ENCODE results near the gene CCDC57.

Gene CCDC57

DNA sequence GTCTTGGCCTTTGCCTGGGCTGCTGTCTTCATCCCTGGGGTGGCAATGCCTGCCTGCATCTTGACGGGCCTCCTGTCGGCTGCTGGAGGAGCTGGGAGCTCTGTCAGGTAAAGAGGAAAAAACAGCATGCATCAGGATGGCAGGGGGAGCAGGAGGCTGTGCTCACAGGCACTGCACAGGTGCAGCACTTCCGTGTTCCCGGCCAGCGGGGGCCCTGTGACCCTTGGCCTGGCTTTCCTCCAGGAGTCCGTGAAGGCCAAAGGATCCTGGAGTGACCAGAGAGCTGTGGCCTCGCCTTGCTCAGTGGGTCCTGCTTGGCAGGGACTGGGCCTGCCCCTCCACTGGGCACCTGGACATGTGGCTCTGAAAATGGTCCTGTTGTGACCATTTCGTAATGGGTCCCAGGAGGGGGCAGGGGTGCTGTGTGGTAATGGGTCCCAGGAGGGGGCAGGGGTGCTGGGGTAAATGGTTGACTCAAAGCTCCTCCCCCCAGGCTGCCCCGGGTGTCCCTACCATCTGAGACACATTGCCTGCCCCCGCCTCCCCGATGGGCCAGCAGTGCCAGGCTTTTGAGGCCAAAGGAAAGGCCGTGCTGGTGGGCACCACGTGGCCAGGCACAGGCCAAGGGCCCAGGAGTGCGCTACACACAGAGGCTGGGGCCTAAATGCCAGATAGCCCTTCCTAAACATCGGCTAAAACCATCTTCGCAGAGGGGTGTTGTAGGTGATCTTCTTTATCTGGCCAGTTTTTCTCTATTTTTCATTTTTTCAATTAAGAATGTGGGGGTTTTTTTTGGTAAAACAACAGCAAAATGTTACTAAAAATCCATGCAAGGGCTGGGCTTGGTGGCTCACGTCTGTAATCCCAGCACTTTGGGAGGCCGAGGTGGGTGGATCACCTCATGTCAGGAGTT is 110.6 kb downstream of the CCDC57 start:
- no peak for DNase-seq

DNA sequence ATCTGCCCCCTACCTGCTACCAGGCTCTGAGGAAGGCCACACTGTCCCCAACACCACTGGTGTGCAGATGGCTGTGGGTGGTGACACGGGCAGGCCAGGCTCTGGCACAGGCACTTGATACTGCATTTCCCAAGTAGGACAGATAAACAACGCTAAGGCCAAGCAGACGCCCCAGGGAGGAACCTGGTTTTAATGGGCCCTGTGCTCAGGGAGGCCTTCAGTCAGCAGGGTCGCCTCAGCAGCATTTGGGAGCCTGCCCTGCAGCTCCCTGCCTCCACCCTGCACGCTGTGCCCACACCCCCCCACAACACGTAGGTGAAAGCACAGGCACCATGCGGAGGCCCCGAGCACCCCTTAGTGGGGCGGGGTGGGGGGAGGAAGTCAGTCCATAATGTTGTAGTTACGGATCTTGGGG is 111.3 kb downstream of the CCDC57 start:
- no peak for DNase-seq

DNA sequence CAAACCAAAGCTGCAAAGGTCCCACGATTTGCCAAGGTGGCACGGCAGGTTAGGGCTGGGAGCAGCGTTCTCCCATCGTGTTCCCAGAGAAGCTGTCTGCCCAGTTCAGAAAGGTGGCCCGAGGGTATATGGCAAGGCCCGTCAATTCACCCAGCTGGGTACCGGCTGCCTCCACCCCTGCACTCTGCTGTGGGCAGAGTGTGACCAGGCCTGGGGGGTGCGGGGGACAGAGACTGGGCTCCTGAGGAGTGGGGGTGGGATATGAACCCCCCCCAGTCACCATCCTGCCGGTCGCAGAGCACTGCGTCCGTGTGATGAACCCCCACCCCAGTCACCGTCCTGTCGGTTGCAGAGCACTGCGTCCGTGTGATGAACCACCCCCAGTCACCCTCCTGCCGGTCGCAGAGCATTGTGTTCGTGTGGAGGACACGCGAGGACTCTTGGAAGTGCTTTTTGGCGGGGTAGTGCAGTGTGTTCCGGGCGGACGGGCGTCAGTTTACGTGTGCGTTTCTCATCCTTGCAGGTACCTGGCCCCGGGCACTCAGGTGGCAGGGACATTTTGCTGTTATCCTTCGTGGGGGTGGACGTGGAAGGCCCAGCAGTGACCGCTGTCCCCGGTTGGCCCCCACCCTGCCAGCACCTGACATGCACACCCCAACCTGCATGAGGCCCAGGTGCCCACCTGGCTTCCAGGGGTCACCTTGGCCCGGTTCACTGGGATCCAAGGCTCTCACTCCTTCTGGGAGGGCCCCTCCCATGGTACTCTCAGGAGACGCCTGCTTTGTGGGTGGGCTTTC is 111.9 kb downstream of the CCDC57 start:
- DNase-seq: no peak

DNA sequence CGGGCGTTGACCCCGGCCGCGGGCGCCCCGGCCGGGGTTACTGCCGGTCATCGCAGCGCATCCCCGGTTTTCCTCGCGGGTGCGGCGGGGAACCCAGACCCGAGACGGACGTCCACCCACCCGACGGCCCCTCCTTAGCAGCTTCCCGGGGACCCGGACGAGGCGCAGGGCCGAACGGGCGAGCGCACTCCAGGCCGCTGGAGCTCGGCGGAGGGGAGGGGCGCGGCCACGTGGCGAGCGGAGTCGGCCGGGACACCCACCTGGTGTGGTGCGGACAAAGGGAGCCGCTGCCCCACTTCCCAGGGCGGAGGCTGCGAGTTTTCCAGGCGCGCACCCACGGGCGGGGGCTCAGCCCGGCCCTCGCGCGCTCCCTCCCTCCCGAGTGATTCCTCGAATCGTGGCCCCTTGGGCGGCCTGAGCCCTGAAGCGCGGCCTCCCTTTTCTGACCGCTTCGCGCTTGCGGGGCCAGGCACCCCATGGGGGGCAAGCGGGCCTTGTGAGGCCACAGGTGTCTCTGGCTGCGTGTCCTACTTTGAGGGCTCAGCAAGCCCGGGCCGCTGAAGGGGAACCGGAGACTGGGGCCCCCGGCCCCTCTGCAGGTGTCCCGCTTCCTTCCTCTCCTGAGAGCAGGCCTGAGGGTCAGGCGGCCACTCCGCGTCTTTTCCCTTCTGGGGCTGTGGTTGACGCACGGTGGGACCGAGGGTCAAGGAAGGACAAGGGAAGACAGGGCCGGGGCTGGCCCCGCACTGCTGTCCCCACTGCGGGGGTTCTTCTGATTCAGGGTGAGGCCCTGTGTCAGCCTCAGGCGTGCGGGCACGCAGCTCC is 113.5 kb downstream of the CCDC57 start:
- no peak for DNase-seq

DNA sequence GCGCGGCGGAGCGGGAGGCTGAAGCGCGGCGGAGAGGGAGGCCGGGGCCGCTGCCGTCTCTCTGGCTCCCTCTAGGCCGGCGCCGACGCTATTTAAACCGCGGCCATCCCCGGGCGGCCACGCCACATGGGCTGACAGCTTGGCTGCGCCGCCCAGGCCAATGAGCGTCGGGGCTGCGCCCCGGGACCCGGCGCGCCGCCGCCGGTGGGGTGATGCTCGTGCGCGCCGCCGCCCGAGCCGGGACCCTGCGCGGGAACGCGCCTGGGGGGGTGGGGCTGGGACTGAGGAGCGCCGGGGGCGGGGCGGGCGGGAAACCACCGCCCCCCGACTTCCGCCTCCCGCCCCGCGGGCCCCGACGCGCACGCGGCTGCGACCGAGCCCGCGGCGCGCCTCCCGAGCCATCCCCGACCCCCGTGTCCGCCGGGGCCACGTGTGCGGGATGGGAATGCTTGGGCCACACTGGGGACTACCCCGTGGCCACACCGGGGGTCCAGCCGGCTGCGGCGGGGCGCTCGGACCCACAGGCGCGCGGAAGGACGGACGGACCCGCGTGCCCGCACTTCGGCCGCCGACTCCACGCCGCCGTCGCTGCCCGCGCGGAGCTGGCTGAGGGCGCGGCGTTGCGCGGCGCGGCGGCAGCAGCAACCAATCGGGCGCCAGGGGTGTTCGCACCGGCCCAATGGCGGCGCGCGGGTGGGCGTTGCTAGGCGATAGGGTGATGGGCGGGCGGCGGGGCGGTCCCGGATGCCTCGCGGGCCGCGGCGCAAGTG is 114.3 kb downstream of the CCDC57 start, which contains the start of gene FASN:
Gene FASN (minus strand): TSS at position 68 of the 770 bp plus-strand sequence. CDS start 1,791 bp downstream, outside the sequence.
- peak; percentile 45 for DNase-seq

DNA sequence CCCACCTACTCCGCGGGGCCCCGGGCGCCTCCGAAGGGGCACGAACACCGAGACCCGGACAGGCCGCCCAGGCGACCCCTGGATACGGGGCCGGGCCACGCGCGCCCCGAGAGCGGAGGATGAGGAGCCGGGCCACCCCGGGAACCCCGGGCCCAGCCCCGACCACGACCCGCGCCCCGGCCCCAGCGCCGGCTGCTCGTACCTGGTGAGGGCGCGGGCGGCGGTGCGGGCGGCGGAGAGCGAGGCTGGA is 114.8 kb downstream of the CCDC57 start:
- DNase-seq: no peak

DNA sequence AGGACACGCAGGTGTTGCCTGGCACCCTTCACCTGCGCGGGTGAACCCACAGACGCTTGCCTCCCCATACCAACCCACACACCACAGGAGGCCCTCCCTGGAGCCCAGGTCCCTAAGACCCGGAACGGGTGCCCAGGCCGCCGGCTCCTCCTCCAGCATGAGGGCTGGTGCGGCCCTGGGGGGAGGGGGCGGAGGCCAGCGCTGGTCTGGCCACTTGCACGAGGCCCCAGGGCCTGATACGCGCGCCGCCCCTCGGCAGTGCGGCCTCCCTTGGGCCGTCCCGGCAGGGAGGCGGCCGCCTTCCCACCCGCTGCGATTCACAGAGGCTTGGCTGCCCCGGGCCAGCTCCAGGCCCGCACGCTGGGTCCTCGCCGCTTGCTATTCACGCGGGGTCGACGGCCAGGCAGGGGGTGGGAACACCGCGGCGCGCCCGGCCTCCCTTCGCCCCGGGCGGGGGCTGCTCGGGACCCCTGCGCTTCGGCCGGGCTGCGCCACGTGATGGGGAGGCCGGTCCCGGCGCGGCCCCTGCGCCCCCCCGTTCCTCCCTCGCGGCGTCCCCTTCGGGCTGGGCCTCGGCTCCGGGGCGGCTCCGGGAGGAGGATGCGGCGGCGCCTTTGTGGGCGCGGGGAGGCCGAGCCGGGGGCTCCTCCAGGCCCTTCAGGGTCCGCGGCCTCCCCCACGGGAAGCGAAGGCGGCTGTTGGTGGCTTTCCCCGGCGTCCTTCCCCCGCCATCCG is 115.3 kb downstream of the CCDC57 start:
- no peak for DNase-seq

DNA sequence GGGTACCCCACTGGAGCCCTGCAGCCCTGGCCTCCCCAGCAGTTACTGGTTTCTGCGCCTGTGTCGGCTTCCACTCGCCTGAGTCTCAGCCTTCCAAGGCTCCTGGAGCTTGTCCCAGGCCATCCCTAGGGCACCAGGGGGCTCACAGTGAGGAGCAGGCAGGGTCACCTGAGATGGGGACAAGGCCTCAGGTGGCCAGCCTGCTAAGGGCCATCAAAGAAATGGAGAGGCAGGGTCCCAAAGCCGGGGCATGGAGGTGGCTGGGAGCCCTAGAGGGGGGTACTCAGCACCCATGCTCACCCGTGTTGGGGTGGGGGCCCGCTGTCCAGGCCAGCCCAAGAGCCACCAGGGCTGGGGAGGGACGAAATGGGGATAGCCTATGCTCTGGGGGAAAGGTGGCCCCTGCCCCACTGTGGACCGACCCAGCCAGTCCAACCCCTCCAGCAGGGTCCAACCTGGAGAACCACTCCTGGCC is 115.9 kb downstream of the CCDC57 start:
- no peak for DNase-seq

DNA sequence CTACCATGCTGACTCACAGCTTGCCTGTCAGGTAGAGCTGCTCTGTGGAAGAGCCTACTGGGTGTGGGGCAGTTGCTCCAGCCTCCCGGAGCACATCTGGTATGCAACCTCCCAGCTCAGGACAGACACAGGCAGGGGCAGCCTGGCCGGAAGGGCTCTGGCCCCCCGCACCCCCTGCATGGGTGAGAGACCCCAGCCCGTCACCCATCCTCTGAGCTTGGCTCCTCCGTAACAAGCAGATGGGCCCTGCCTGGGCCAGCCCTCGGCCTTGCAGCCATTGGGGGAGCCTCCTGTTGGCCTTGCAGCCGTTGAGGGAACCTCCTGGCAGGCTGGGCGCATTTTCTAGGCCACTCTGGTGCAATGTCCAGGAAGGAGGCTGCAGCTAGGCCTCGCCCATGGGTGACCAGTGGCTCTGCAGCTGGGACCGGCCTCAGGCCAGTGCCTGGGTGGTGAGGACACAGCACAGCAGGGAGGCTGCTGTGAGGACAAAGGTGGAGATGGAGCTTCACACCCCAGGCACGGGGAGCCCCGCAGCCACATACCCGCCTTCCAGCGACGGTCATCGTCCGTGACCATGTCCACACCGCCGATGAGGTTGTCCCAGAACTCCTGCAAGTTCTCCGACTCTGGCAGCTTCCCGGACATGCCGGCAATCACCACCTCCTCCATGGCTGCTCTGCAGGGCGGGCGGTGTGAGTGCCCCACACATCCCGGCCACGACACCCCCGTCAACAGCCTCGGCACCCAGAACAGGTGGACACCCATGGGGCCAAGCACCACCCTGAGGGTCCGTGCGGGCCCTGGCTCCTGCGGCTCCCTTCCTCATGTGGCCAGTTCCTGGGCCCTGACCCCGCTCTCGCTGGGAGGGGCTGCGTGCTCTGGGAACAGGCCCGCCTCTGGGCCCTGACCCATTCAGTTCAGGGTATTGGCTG is 116.6 kb downstream of the CCDC57 start:
- DNase-seq: no peak

DNA sequence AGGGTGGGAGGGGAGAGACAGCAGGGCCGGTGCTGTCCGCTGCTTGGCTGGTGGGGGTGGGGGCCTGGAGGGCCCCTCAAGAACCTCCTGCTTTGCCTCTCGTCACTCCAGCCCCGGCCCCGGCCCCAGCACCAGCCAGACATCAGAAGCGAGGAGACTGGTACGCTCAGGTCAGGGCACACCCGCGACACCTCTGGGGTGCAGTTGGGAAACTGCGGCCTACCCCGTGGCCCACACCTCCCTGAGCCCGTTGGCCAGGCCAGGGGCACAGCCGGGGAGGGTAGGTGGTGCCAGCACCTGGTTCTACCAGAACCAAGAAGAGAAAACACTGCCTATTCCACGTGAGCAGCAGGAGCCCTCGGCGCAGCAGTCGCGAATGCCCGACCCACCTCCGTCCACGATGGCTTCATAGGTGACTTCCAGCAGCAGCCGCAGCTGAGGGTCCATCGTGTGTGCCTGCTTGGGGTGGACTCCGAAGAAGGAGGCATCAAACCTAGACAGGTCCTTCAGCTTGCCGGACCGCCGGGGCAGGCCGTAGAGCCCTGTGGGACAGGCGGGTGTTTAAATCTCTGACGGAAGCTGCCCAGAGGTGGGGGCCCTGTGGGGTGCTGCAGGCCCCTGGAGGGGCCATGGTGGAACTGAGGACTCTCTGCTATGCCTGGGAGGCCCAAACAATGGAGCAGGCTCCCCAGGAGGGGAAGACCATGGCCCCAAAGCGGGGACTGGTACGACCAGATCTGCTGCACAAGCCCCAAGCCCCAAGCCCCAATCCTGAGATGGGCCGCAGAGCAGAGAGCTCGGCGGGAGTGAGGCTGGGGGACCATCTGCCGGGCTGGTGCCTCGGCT is 117.5 kb downstream of the CCDC57 start:
- DNase-seq: no peak

DNA sequence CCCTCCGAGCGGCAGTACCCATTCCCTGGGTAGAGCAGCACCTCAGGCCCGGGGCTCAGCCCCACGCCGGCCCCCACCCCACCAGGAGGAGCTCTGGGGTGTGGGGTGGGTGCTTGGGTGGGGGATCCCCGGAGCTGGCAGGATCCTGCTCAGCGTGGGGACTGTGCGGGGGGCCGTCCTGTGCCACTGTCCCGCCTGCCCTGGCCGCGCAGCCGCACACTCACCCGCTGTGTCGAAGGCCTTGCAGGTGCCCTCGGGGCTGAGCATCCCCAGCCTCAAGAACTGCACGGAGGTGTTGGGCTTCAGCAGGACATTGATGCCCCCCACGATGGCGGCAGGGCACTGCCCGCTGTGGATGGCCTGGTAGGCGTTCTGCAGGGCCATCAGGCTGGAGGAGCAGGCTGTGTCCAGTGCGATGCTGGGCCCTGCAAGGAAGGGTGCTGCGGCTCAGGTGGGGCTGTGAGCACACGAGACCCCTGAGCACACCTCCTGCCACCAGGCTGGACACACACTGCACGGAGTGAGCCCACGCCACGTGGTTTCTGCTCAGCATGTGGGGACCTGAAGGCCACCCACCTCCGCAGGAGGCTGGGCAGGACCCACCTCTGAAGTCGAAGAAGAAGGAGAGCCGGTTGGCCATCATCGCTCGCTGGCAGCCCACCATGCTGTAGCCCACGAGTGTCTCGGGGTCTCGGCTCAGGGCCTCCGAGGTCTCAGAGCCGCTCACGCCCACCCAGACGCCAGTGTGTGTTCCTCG is 119.5 kb downstream of the CCDC57 start:
- no peak for DNase-seq

DNA sequence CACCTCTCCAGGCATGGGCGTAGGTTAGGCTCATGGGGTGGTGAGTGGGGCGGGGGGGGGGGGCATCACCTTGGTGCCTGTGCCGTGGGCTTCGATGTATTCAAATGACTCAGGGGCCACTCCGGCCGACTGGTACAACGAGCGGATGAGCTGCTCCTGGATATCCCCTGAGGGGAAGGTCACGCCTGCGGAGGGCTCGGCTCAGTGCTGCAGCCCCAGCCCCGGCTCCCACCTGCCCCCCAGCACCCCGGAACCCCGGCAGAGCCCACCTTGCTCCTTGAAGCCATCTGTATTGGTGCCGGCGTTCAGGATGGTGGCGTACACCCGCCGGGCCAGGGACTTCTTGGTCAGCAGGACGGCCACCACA is 120.0 kb downstream of the CCDC57 start:
- DNase-seq: no peak

DNA sequence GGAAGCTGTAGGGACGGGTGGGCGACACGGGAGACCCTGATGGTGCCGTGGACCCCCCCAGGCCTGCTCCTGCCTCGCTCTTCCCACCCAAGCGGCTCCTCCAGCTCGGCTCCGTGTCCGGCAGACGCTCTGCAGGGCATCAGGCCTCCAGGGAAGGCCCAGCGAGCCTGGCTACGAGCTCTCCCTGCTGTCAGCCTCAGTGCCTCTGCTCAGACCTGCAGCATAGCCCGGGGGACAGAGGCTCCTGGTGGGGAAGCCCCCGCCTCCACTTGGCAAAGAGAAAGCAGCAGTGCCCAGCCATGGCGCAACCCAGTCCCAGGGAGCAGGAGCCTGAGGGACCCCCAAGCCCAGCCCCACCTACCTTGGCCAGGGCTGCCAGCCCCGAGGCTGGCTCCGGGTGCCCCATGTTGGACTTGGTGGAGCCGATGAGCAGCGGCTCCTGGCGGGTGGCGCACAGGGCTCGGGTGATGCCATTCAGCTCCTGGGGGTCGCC is 120.5 kb downstream of the CCDC57 start:
- no peak for DNase-seq

DNA sequence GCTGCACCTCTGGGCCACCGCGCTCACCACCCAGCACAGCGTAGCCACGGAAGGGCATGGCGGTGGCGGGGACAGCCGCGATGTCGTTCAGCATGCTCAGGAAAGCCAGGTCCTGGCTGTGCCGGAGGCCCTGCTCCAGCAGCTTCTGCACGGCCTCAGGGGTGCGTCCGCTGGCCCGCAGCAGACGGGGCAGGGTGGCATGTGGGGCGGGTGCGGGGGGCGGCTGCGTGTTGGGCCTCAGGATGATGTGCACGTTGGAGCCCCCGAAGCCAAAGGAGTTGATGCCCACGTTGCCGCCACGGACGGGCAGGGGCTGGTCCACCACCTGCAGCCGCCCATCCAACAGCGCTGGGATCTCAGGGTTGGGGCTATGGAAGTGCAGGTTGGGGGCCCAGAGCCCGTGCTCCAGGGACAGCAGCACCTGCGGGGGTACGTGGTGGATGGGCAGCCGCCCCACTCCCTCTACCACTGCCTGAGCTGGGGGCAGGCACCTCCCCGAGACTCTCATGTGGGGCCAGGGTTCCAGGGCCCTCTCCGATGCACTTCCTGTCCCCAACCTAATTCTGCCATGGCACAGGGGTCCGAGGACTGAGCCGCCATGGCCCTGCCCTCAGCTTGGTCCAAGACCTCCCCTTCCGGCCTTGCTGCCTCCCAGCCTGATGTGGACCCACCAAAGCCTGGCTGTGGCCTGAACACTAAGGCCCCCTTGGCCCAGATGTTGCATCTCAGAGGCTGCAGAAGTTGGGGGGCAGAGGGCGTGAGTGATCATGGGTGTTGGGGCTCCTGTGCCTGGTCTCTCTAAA is 121.2 kb downstream of the CCDC57 start:
- no peak for DNase-seq

DNA sequence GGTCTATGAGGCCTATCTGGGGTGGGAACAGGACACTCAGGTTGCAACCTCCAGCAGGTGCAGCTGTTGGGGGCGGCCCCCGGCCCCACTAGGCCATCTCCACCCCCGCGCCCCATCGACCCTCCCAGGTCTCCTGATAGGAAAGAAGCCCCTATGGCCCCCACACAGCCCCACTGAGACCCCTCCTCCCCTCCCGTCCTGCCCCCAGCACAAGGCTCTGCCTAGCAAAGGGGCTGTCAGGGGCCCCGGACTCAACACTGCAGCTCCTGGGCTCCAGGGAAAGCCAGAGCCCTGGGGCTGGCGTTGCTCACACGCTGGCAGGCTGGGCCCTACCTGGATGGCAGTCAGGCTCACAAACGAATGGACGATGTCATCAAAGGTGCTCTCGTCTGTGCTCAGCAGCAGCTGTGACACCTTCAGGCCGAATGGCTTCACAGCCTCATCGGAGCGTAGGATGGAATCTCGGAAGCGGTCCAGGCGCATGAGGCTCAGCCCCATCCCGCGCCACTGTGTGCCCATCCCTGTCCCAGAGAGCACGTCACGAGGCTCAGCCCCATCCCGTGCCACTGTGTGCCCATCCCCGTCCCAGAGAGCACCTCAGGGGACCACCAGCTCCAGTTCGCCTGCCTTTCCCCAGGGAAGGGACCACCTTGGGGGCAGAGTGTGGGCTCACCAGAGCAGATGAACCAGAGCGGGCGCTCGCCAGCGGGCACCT is 121.9 kb downstream of the CCDC57 start:
- DNase-seq: no peak

DNA sequence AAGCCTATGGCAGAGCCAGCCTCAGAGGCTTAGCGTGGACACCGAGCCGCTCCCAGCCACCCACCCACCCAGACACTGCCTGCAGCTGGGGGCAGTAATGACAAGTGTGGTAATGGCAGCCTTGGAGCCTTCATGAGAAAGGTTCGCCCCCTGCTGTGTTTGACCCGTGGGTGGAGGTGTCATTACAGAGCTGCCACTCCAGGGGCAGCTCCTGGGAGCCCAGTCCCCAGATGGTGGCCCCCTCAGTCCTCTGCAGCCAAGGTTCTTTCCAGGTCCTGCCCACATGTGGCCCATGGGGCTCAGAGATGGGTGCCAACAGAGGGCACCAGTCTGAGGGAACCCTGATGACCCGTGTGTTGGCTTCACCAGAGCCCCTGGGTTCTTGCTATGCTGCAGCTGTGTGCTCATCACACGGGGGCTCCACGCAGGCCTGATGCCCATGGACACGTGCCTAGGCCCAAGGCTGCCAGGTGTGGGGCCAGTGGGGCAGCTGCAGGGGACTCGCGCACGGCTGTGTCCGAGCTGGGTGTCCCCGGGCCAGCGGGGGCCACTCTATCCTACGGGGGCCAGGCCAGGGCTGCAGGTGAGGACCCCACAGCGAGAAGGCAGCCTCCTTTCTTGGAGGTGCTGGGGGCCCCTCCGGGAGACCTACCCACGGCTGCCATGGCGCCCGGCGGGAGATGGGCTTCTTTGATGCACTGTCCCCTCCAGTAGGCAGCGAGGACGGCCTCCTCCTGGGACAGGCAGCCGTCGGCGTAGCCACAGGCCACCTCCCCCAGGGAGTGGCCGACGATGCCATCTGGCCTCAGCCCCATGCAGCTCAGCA is 122.7 kb downstream of the CCDC57 start:
- DNase-seq: no peak

Measured in NCI-H2029 treated with DMSO at 0.1 percent for 48 hours (cell line).